Keratinocyte (primary cell): ENCODE measurements around the gene ENDOD1. TPM values are rescaled to one million over a fixed set of nuclear protein-coding genes. Genes with fewer than 3 reads are reported as not detected.

Source experiments
- DNase-seq: peaks from one replicate; pipeline ENCODE4 v3.0.0-alpha.2; 2011; ENCODE audit warnings: low read depth, missing footprints, low spot score
- FAIRE-seq: peaks from 2 replicates; lab custom pipeline; 2011; peaks lifted over from hg19 to GRCh38; lab: Jason Lieb, UNC
- H2AFZ ChIP-seq: 2 replicates; pipeline ENCODE4 v1.6.0; 2012; ENCODE audit warnings: low read length, control low read depth, inconsistent platforms; ENCODE audit not compliant: control insufficient read depth
- H3K27ac ChIP-seq: 2 replicates; pipeline ENCODE4 v1.5.1; 2011; ENCODE audit warnings: low read length; ENCODE audit not compliant: control insufficient read depth, insufficient read depth
- H3K27me3 ChIP-seq: 3 replicates; pipeline ENCODE4 v1.6.0; 2011; ENCODE audit warnings: low read length; ENCODE audit not compliant: control insufficient read depth, insufficient read depth; ENCODE audit errors: extremely low read depth
- H3K36me3 ChIP-seq, 2 experiments: 2 replicates in 1 of 2; 3 replicates in 1 of 2; pipeline ENCODE4 v1.5.1; 2011; ENCODE audit warnings: low read length in 2 of 2, mild to moderate bottlenecking in 1 of 2; ENCODE audit not compliant: control insufficient read depth in 2 of 2, insufficient read depth in 2 of 2; ENCODE audit errors: extremely low read depth in 1 of 2
- H3K4me1 ChIP-seq: 3 replicates; pipeline ENCODE4 v1.5.1; 2011; ENCODE audit warnings: low read length; ENCODE audit not compliant: control insufficient read depth, insufficient read depth; ENCODE audit errors: extremely low read depth
- H3K4me2 ChIP-seq: 3 replicates; pipeline ENCODE4 v1.6.0; 2011; ENCODE audit warnings: low read depth, low read length; ENCODE audit not compliant: control insufficient read depth, insufficient read depth; ENCODE audit errors: extremely low read depth
- H3K4me3 ChIP-seq, 3 experiments: fragments of 200-600 bp in 1 of 3; sonication (generic) in 1 of 3; 2 replicates in 2 of 3; 3 replicates in 1 of 3; pipeline ENCODE4 v1.5.1; 2011 to 2016; ENCODE audit warnings: low read length in 3 of 3, mild to moderate bottlenecking in 3 of 3, control low read depth in 2 of 3, inconsistent platforms in 1 of 3, low read depth in 1 of 3, mixed read lengths in 1 of 3, mixed run types in 1 of 3, moderate library complexity in 1 of 3; ENCODE audit not compliant: control insufficient read depth in 2 of 3, insufficient read depth in 2 of 3; ENCODE audit errors: extremely low read depth in 1 of 3
- H3K79me2 ChIP-seq: 2 replicates; pipeline ENCODE4 v1.6.0; 2012; ENCODE audit warnings: low read length; ENCODE audit not compliant: control insufficient read depth, insufficient read depth
- H3K9ac ChIP-seq: 3 replicates; pipeline ENCODE4 v1.6.0; 2011; ENCODE audit warnings: low read length; ENCODE audit not compliant: control insufficient read depth, insufficient read depth; ENCODE audit errors: extremely low read depth
- H3K9me1 ChIP-seq: 3 replicates; pipeline ENCODE4 v1.6.0; 2011; ENCODE audit warnings: low read length; ENCODE audit not compliant: control insufficient read depth, insufficient read depth; ENCODE audit errors: extremely low read depth
- H3K9me3 ChIP-seq: 2 replicates; pipeline ENCODE4 v1.5.1; 2012; ENCODE audit warnings: low read depth, low read length; ENCODE audit not compliant: control insufficient read depth
- H4K20me1 ChIP-seq: 3 replicates; pipeline ENCODE4 v1.6.0; 2011; ENCODE audit warnings: low read length; ENCODE audit not compliant: control insufficient read depth, insufficient read depth; ENCODE audit errors: extremely low read depth
- EZH2 ChIP-seq: IDR thresholded peaks from one replicate; pipeline ENCODE4 v1.6.1; 2012; ENCODE audit warnings: inconsistent platforms, mild to moderate bottlenecking, low read length, moderate library complexity
- dilution Hi-C: fragments of 300-500 bp; cut with MboI; formaldehyde crosslinking; loops from one replicate; pipeline ENCODE4 v1.7.0; 2020; ENCODE audit warnings: low sequenced_read_pairs; ENCODE audit not compliant: extremely low pct_ligation_motif_present
- polyA plus RNA-seq, 5 experiments: library from polyadenylated mRNA; depleted of rRNA in 3 of 5; stranded (reverse) in 3 of 5; stranded (forward) in 1 of 5; unstranded in 1 of 5; fragments of >200 nt; gene quantifications; 1 replicate in 1 of 5; 2 replicates in 3 of 5; 3 replicates in 1 of 5; pipeline versions ENCODE4 v1.2.1 to v1.2.3, GENCODE V29; 2011 to 2012; ENCODE audit warnings: missing spikeins in 2 of 5, low read depth in 1 of 5, low replicate concordance in 1 of 5
- TF ChIP-seq, protein P1 (sequence below), 3 experiments: IDR thresholded peaks in 1 of 3; conservative IDR thresholded peaks in 1 of 3; optimal IDR thresholded peaks in 1 of 3; 2 replicates in 2 of 3; 3 replicates in 1 of 3; pipeline versions ENCODE3 to v1.5.1; 2011; ENCODE audit warnings: low read length in 3 of 3, mild to moderate bottlenecking in 3 of 3, moderate library complexity in 2 of 3, control low read depth in 1 of 3, inconsistent platforms in 1 of 3; ENCODE audit not compliant: insufficient read depth in 2 of 3; ENCODE audit errors: extremely low read depth in 1 of 3

The ENDOD1 gene
- polyA plus RNA-seq, 1 donor (not counting 4 experiments of a cell fraction or from before 2014, with no cell fraction given), result 27.2 TPM

DNA sequence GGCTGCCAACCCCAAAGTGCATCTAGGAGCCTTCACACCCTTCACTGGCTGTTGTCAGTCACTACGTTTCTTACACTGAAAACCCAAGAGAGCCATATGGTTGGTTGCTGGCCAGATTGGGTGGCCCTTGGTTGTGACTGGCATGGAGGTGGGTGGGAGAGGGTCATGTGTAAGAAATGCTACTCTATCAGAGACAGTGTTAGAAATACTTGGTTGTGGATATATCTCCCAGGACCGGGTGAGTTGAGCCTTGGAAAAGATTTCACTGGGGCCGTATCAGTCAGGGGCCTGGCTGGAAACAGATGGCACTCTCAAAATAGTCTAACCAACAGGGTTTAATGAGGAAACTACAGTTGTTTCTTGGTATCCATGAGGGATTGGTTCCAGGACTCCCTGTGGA, 15.2 kb downstream of the ENDOD1 start:
- H3K9me3 ChIP-seq, result no peaks in the 10 kb centered on the region
- FAIRE-seq, result no peak

DNA sequence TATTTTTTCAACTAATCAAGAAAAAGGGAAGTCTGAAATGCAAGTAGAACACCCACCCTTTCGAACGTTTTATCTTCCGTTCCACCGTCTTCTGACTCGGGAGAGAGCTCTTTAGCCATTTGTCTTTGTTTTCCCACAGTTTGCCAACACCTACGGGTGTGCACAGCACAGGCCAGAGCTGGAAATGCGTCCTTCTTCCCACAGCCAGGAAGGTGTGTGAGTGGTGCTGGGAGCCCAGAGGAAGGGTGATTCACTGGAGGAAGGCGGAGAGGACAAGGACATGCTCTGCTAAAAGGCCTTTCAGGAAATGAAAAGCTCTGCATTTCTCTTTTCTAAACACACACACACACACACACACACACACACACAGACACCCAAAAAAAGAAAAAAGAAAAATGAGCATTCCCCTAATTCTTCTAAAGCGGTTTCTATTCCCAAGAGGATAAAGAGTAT, 18.5 kb downstream of the ENDOD1 start:
- peak overlapping the region; percentile 16 to 41 (median 18) for H3K4me3 ChIP-seq

More for the DNA sequence above, 15.2 kb downstream of the ENDOD1 start:
- H3K4me2 ChIP-seq, result no peak overlapping the region
- H2AFZ ChIP-seq, result no peak overlapping the region
- peaks cover 45% of the 10 kb centered on the region for H3K4me1 ChIP-seq
- no peak for DNase-seq
- H3K27ac ChIP-seq, result no peak overlapping the region
- no peaks in the 10 kb centered on the region for H4K20me1 ChIP-seq
- H3K4me3 ChIP-seq, result no peak overlapping the region
- no peak overlapping the region for H3K9ac ChIP-seq
- dilution Hi-C loops, result no loop called here
- no peaks in the 10 kb centered on the region for H3K27me3 ChIP-seq
- TF ChIP-seq, protein P1, sequence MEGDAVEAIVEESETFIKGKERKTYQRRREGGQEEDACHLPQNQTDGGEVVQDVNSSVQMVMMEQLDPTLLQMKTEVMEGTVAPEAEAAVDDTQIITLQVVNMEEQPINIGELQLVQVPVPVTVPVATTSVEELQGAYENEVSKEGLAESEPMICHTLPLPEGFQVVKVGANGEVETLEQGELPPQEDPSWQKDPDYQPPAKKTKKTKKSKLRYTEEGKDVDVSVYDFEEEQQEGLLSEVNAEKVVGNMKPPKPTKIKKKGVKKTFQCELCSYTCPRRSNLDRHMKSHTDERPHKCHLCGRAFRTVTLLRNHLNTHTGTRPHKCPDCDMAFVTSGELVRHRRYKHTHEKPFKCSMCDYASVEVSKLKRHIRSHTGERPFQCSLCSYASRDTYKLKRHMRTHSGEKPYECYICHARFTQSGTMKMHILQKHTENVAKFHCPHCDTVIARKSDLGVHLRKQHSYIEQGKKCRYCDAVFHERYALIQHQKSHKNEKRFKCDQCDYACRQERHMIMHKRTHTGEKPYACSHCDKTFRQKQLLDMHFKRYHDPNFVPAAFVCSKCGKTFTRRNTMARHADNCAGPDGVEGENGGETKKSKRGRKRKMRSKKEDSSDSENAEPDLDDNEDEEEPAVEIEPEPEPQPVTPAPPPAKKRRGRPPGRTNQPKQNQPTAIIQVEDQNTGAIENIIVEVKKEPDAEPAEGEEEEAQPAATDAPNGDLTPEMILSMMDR (optimal IDR thresholded peaks at IDR 0.05 in 1 of 3, IDR thresholded peaks at IDR 0.05 in 1 of 3, conservative IDR thresholded peaks at IDR 0.05 in 1 of 3; ENCODE audit: extremely low read depth in 1 of 3, insufficient read depth in 2 of 3, low read length in 3 of 3), result no peak
- TF ChIP-seq EZH2, result no peak
- H3K36me3 ChIP-seq, result no peaks in the 10 kb centered on the region
- no peaks in the 10 kb centered on the region for H3K9me1 ChIP-seq
- peaks cover 11% of the 10 kb centered on the region for H3K79me2 ChIP-seq

More for the DNA sequence above, 18.5 kb downstream of the ENDOD1 start:
- Histone ChIP-seq H3K36me3 (no peaks in the 10 kb centered on the region), H3K9ac (peak overlapping the region; percentile 66), H3K27ac (peak overlapping the region; percentile 74), H3K4me2 (peak overlapping the region; percentile 68), H4K20me1 (no peaks in the 10 kb centered on the region), H3K9me3 (no peaks in the 10 kb centered on the region), H3K9me1 (no peaks in the 10 kb centered on the region), H3K27me3 (no peaks in the 10 kb centered on the region), H3K79me2 (peaks cover 11% of the 10 kb centered on the region), H2AFZ (peak overlapping the region; percentile 39), H3K4me1 (peaks cover 45% of the 10 kb centered on the region)
- dilution Hi-C loops, result no loop called here
- no peak for TF ChIP-seq EZH2
- TF ChIP-seq, protein P1 (optimal IDR thresholded peaks at IDR 0.05 in 1 of 3, IDR thresholded peaks at IDR 0.05 in 1 of 3, conservative IDR thresholded peaks at IDR 0.05 in 1 of 3; ENCODE audit: extremely low read depth in 1 of 3, insufficient read depth in 2 of 3, low read length in 3 of 3), result no peak
- FAIRE-seq (peak; percentile 96), DNase-seq (no peak)
